Measurements from ENCODE around the gene KCTD3. TPM values are rescaled to one million over a fixed set of nuclear protein-coding genes. Genes with fewer than 3 reads are reported as not detected.

Gene KCTD3
- polyA plus RNA-seq, 3 donors: 5.9 to 8.7 (median 6.7) TPM

- no peaks in the 10 kb centered on the region for H3K4me1 Mint-ChIP-seq
- no peak overlapping the region for H3K4me3 ChIP-seq (replicated peaks in 1 of 3; ENCODE audit: low read depth in 2 of 3, low read length in 3 of 3)
- peaks cover 0 to 4% (median 0%) of the 10 kb centered on the region in 7 donors for H3K9me3 Mint-ChIP-seq
- H3K27ac Mint-ChIP-seq: no peak overlapping the region
- H3K79me2 ChIP-seq (ENCODE audit: insufficient read depth, low read length): no peaks in the 10 kb centered on the region
- peaks cover 0 to 2% of the 10 kb centered on the region in 2 donors for H3K9me3 ChIP-seq (replicated peaks in 1 of 2; ENCODE audit: control insufficient read depth in 1 of 2, insufficient read depth in 1 of 2, low read length in 2 of 2)
- intact Hi-C loops (cut with micrococcal nuclease): no loop called here
- H4K20me1 ChIP-seq (ENCODE audit: insufficient read depth, low read length): no peaks in the 10 kb centered on the region
- H2AFZ ChIP-seq (ENCODE audit: insufficient read depth, low read depth, low read length, poor library complexity, severe bottlenecking): no peak overlapping the region
- no peak overlapping the region for H3K4me3 Mint-ChIP-seq
- no peak for DNase-seq
- no peak overlapping the region for H3K4me2 ChIP-seq (replicated peaks; ENCODE audit: extremely low read depth, low read length, poor library complexity, severe bottlenecking)
- no CpG with 5 or more reads among the region's 4 CpGs for WGBS (ENCODE audit: insufficient coverage)
- TF ChIP-seq, protein P1, sequence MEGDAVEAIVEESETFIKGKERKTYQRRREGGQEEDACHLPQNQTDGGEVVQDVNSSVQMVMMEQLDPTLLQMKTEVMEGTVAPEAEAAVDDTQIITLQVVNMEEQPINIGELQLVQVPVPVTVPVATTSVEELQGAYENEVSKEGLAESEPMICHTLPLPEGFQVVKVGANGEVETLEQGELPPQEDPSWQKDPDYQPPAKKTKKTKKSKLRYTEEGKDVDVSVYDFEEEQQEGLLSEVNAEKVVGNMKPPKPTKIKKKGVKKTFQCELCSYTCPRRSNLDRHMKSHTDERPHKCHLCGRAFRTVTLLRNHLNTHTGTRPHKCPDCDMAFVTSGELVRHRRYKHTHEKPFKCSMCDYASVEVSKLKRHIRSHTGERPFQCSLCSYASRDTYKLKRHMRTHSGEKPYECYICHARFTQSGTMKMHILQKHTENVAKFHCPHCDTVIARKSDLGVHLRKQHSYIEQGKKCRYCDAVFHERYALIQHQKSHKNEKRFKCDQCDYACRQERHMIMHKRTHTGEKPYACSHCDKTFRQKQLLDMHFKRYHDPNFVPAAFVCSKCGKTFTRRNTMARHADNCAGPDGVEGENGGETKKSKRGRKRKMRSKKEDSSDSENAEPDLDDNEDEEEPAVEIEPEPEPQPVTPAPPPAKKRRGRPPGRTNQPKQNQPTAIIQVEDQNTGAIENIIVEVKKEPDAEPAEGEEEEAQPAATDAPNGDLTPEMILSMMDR (IDR thresholded peaks at IDR 0.05): no peak
- no peak overlapping the region for H3K27ac ChIP-seq (ENCODE audit: low read depth in 1 of 2, low read length in 2 of 2)
- no peaks in the 10 kb centered on the region for H3K36me3 Mint-ChIP-seq
- H3K4me1 ChIP-seq (ENCODE audit: control insufficient read depth in 1 of 2, insufficient read depth in 2 of 2, low read length in 2 of 2): no peaks in the 10 kb centered on the region
- no peaks in the 10 kb centered on the region for H3K36me3 ChIP-seq (replicated peaks in 1 of 2; ENCODE audit: control insufficient read depth in 1 of 2, insufficient read depth in 2 of 2, low read length in 2 of 2)
- peaks cover 0 to 2% (median 0%) of the 10 kb centered on the region in 3 donors for H3K27me3 Mint-ChIP-seq (ENCODE audit: low read depth in 3 of 3)
- H3K9ac ChIP-seq (ENCODE audit: insufficient read depth, low read length, poor library complexity, severe bottlenecking): no peak overlapping the region
- H3K27me3 ChIP-seq (ENCODE audit: control insufficient read depth in 2 of 2, insufficient read depth in 2 of 2, low read length in 2 of 2): no peaks in the 10 kb centered on the region
Observed at GRCh38 chr1:215669806-215670491, 102.8 kb downstream of the KCTD3 start.

Small RNAs within 50 kb of the gene (small RNA-seq; reads per million reads assigned to genes)
- not detected for gene RF00108 (ENCODE audit: insufficient read length, low read depth)

Data from CD14-positive monocyte (primary cell).